Mucosa of rectum (tissue), 2 donors: ENCODE measurements around the gene MAP6D1.
"Not testable (repeated sequence)": the region's sequence is repeated elsewhere in the genome, so short reads cannot be mapped to it uniquely, and the experiment has no call there.

Experiments
- H3K27ac ChIP-seq, 2 donors: one replicate each; pipeline ENCODE4 v1.7.0; 2013; ENCODE audit warnings: inconsistent platforms in 2 of 2, low read depth in 2 of 2, low read length in 2 of 2
- H3K27me3 ChIP-seq, 2 donors: one replicate each; pipeline ENCODE4 v1.7.0; 2013; ENCODE audit warnings: low read length in 2 of 2; ENCODE audit not compliant: control insufficient read depth in 2 of 2, insufficient read depth in 2 of 2
- H3K36me3 ChIP-seq, 2 donors: one replicate each; pipeline ENCODE4 v1.7.0; 2013; ENCODE audit warnings: low read length in 2 of 2; ENCODE audit not compliant: control insufficient read depth in 2 of 2, insufficient read depth in 2 of 2
- H3K4me1 ChIP-seq, 2 donors: one replicate each; pipeline ENCODE4 v1.7.0; 2013; ENCODE audit warnings: low read length in 2 of 2, mild to moderate bottlenecking in 1 of 2; ENCODE audit not compliant: control insufficient read depth in 2 of 2, insufficient read depth in 2 of 2
- H3K4me3 ChIP-seq, 2 donors: one replicate each; pipeline ENCODE4 v1.7.0; 2013; ENCODE audit warnings: low read length in 2 of 2
- H3K9ac ChIP-seq, 2 donors: one replicate each; pipeline ENCODE4 v1.7.0; 2013; ENCODE audit warnings: low read length in 2 of 2, low read depth in 1 of 2, mild to moderate bottlenecking in 1 of 2
- H3K9me3 ChIP-seq, 2 donors: one replicate each; pipeline ENCODE4 v1.7.0; 2013; ENCODE audit warnings: low read length in 2 of 2; ENCODE audit not compliant: control insufficient read depth in 2 of 2
- donor health status: healthy.
- donor health status: Normal muscosa, but diverticular disease.

MAP6D1 gene

GRCh38 chr3:183782576-183783276 is 42.7 kb downstream of the MAP6D1 start:
- Histone ChIP-seq H3K27me3 (no peaks in the 10 kb centered on the region), H3K4me1 (peaks cover 0 to 3% of the 10 kb centered on the region in 2 donors), H3K9ac (no peak overlapping the region), H3K9me3 (no peaks in the 10 kb centered on the region), H3K4me3 (no peak overlapping the region), H3K27ac (no peak overlapping the region), H3K36me3 (peaks cover 34 to 44% of the 10 kb centered on the region in 2 donors)

- Histone ChIP-seq H3K9ac (no peak overlapping the region), H3K4me1 (peaks cover 0 to 3% of the 10 kb centered on the region in 2 donors), H3K9me3 (no peaks in the 10 kb centered on the region), H3K27ac (no peak overlapping the region), H3K4me3 (no peak overlapping the region), H3K36me3 (peaks cover 33 to 47% of the 10 kb centered on the region in 2 donors), H3K27me3 (no peaks in the 10 kb centered on the region)
Observed at GRCh38 chr3:183781246-183781645, 44.1 kb downstream of the MAP6D1 start.

- peaks cover 0 to 3% of the 10 kb centered on the region in 2 donors for H3K4me1 ChIP-seq
- peaks cover 34 to 51% of the 10 kb centered on the region in 2 donors for H3K36me3 ChIP-seq
- H3K9ac ChIP-seq, result no peak overlapping the region
- no peak overlapping the region for H3K4me3 ChIP-seq
- H3K27me3 ChIP-seq, result no peaks in the 10 kb centered on the region
- no peaks in the 10 kb centered on the region for H3K9me3 ChIP-seq
- no peak overlapping the region for H3K27ac ChIP-seq
Observed at GRCh38 chr3:183779896-183780465, 45.4 kb downstream of the MAP6D1 start.

GRCh38 chr3:183777016-183777618 is 48.3 kb downstream of the MAP6D1 start:
- no peak overlapping the region for H3K9ac ChIP-seq
- no peak overlapping the region for H3K27ac ChIP-seq
- no peak overlapping the region for H3K4me3 ChIP-seq
- peaks cover 44 to 67% of the 10 kb centered on the region in 2 donors for H3K36me3 ChIP-seq
- no peaks in the 10 kb centered on the region for H3K27me3 ChIP-seq
- H3K4me1 ChIP-seq, result no peaks in the 10 kb centered on the region
- H3K9me3 ChIP-seq, result no peaks in the 10 kb centered on the region

- H3K9me3 ChIP-seq, H3K27me3 ChIP-seq, H3K27ac ChIP-seq, H3K9ac ChIP-seq, H3K4me1 ChIP-seq, H3K4me3 ChIP-seq: not testable (repeated sequence)
- peaks cover 41 to 65% of the 10 kb centered on the region in 2 donors for H3K36me3 ChIP-seq
Observed at GRCh38 chr3:183776451-183776850, 48.9 kb downstream of the MAP6D1 start.

- Histone ChIP-seq H3K27ac (no peak overlapping the region), H3K4me1 (no peaks in the 10 kb centered on the region), H3K36me3 (peaks cover 36 to 61% of the 10 kb centered on the region in 2 donors), H3K27me3 (no peaks in the 10 kb centered on the region), H3K9ac (no peak overlapping the region), H3K9me3 (no peaks in the 10 kb centered on the region), H3K4me3 (no peak overlapping the region)
Observed at GRCh38 chr3:183775781-183776180, 49.6 kb downstream of the MAP6D1 start.

- Histone ChIP-seq H3K4me1 (no peaks in the 10 kb centered on the region), H3K27ac (no peak overlapping the region), H3K9ac (no peak overlapping the region), H3K4me3 (no peak overlapping the region), H3K27me3 (no peaks in the 10 kb centered on the region), H3K36me3 (peaks cover 27 to 53% of the 10 kb centered on the region in 2 donors), H3K9me3 (no peaks in the 10 kb centered on the region)
Observed at GRCh38 chr3:183774631-183775030, 50.7 kb downstream of the MAP6D1 start.

- peaks cover 8 to 20% of the 10 kb centered on the region in 2 donors for H3K36me3 ChIP-seq
- no peak overlapping the region for H3K27ac ChIP-seq
- no peaks in the 10 kb centered on the region for H3K4me1 ChIP-seq
- H3K9ac ChIP-seq, result no peak overlapping the region
- H3K27me3 ChIP-seq, result no peaks in the 10 kb centered on the region
- H3K9me3 ChIP-seq, result no peaks in the 10 kb centered on the region
- no peak overlapping the region for H3K4me3 ChIP-seq
Observed at GRCh38 chr3:183769453-183769852, 55.9 kb downstream of the MAP6D1 start.

- Histone ChIP-seq H3K27ac (no peak overlapping the region), H3K4me3 (no peak overlapping the region), H3K4me1 (no peaks in the 10 kb centered on the region), H3K9ac (no peak overlapping the region), H3K36me3 (peaks cover 2 to 13% of the 10 kb centered on the region in 2 donors), H3K9me3 (no peaks in the 10 kb centered on the region), H3K27me3 (no peaks in the 10 kb centered on the region)
Observed at GRCh38 chr3:183768114-183768513, 57.3 kb downstream of the MAP6D1 start.
